ENCODE measurements around the gene NDOR1.
A peak's percentile ranks its signal among the peaks of the same experiment; 100 is the strongest.
"Not testable (repeated sequence)": the region's sequence is repeated elsewhere in the genome, so short reads cannot be mapped to it uniquely, and the experiment has no call there.

NDOR1 gene

GRCh38 chr9:137231372-137232039 is 26.0 kb downstream of the NDOR1 start:
- no peak for DNase-seq (ENCODE audit: low read depth, low spot score)

- no peak for DNase-seq (ENCODE audit: low read depth, low spot score)
Measured at GRCh38 chr9:137232101-137232500, 26.6 kb downstream of the NDOR1 start.

- DNase-seq (ENCODE audit: low read depth, low spot score), result no peak
Measured at GRCh38 chr9:137232510-137232909, 27.0 kb downstream of the NDOR1 start.

DNA sequence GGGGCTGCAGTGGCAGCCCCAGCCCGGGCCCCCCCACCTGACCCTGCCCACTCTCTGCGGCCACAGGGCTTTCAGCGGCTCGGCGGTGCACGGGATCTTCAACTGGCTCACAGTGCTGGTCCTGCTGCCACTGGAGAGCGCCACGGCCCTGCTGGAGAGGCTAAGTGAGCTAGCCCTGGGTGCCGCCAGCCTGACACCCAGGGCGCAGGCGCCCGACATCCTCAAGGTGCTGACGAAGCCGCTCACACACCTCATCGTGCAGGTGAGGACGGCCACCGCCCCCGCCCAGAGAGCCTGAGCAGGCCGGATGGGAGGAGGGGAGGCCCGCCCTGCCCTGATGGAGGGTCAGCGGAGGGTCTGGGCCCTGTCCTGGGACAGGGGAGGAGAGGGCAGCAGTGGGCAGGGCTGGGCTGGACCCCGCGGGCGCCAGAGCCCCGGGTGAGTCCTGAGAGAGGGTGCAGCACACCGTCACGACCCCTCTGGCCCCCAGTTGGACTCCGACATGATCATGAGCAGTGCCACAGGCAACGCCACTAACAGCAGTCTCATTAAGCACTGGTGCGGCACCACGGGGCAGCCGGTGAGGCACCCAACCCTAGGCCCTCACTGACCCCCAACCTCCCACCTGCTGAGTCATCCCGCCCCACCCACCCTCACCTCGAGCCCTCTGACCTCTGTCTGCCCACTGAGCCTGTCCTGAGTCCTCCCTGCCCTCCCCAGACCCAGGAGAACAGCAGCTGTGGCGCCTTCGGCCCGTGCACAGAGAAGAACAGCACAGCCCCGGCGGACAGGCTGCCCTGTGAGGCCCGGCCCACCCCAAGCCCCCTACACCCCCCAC is 27.9 kb downstream of the NDOR1 start:
- DNase-seq (ENCODE audit: low read depth, low spot score), result no peak

GRCh38 chr9:137234055-137234697 is 28.7 kb downstream of the NDOR1 start:
- DNase-seq (ENCODE audit: low read depth, low spot score), result no peak

DNA sequence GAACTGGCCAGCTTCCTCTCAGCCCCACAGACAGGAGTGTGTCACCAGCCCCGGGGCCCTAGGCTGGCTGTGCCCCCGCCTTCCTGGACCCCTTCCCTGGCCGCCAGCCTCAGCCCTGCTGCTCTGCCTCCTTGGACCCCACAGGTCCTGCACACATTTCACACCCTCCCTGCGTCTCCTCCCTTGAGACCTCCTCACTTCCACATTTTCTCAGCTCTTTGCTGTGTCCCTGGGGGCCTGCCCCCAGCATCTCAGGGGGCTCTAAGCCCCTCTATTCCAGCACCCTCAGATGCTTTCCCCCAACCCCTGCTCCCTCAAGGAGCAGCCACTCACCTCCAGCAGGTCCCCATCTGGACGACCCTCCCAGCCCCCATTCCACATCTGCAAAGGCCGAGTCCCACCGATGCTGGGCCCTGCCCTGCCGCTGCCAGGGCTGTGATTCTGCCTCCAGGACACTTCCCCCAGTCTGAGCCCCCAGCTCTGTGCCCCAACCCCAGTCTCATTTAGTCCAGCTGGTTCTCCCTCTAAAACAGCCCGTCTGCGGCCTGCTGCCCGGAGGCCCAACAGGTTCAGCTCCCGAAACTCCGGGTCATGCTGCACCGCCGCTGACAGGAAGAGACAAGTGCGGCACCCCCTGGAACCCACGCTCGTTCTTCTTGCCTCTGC is 29.4 kb downstream of the NDOR1 start:
- no peak for DNase-seq (ENCODE audit: low read depth, low spot score)

DNA sequence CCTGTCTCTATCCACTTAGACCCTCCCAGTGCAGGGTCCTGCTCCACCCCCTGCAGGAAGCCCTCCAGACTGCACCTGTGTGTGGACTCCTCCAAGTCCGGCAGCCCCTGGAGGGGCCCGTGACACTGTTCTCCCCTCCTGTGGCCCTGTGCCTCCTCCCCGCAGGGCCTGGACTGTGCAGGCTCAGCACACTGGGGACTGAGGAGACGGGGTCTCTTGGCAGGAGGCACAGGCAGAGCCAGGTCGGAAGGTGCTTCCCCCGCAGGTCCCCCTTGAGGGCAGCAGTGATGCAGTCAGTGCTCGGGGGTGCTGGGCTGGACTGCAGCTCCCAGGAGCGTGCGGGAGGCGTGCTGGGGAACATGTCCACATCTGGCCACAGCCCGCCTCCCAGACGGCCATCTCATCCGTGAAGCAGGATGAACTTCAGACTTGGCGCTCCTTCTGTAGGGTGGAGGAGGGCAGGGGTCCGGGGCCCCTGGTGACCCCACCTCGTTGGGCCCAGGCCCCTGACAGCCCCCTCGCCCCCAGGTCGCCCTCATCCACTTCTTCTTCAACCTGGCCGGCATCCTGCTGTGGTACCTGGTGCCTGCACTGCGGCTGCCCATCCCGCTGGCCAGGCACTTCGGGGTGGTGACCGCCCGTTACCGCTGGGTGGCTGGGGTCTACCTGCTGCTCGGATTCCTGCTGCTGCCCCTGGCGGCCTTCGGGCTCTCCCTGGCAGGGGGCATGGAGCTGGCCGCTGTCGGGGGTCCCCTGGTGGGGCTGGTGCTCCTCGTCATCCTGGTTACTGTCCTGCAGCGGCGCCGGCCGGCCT is 30.1 kb downstream of the NDOR1 start:
- no peak for DNase-seq (ENCODE audit: low read depth, low spot score)

DNA sequence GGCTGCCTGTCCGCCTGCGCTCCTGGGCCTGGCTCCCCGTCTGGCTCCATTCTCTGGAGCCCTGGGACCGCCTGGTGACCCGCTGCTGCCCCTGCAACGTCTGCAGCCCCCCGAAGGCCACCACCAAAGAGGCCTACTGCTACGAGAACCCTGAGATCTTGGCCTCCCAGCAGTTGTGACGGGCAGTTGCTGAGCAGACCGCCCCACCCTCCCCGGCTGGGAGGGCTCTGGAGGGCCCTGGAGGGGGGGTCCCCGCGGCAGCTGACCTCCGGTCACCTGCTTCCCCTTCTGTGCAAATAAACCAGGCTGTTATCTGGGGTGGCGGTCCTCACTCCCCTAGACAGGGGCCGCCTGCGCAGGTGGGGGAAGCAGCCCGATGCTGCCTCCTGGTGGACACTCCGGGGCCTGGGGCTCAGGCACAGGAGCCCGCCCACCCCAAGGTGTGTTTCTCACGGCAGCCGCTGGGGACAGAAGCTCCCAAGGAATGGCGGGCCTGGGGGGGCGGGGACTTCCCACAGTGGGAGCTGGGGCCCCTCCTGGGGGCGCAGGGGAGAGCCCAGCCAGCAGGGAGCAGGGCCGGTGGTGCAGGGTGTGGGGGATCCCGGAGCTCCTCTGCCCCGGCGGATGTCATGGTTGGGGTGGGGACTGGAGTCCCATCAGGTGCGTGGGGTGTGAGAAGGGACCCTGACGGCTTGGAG is 30.9 kb downstream of the NDOR1 start:
- peak; percentile 91 for DNase-seq (ENCODE audit: low read depth, low spot score)

- DNase-seq (ENCODE audit: low read depth, low spot score), result no peak
Measured at GRCh38 chr9:137236936-137237421, 31.5 kb downstream of the NDOR1 start.

GRCh38 chr9:137237759-137238726 is 32.5 kb downstream of the NDOR1 start:
- DNase-seq (ENCODE audit: low read depth, low spot score), result no peak

DNA sequence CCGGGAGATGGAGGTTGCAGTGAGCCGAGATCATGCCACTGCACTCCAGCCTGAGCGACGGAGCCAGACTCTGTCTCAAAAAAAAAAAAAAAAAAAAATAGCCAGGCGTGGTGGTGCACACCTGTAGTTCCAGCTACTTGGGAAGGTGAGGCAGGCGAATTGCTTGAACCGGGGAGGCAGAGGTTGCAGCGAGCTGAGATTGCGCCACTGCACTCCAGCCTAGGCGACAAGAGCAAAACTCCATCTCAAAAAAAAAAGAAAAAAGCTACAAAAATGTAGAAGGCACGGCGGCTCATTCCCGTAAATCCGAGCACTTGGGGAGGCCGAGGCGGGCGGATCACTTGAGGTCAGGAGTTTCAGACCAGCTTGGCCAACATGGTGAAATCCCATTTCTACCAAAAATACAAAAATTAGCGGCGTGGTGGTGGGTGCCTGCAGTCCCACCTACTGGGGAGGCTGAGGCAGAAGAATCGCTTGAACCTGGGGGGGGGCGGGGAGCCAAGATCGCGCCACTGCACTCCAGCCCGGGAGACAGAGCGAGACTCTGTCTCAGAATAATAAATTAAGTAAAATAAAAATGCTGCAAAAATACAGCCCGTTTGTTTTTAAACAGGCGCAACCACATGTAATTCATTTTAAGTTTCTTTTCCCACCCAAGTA is 34.2 kb downstream of the NDOR1 start:
- not testable (repeated sequence) for DNase-seq (ENCODE audit: low read depth, low spot score)

DNA sequence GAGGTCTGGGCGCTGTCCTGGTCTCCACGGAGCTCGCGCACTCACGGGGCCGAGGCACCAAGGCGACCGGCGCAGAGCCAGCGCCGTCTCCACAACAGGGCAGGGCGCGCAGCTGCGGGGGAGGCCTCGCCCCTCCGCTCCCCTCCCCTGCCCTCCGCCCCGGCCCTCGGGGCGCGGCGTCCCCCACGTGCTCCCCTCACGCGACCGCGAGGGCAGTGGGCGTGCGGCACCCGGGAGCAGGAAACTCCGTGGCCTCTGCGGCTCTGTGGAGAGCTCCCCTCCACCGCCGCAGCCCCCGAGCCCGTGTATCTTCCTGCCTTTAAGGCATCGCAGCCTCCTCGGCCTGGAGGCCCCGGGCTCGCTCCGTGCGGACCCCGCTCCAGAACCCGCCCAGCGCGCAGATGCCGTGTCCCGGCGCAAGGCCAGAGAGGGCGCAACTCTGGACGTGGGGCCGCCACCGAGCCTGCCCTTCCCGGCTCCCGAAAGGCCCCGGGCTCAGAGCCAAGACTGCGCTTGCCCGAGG is 34.9 kb downstream of the NDOR1 start:
- peak; percentile 46 for DNase-seq (ENCODE audit: low read depth, low spot score)

DNA sequence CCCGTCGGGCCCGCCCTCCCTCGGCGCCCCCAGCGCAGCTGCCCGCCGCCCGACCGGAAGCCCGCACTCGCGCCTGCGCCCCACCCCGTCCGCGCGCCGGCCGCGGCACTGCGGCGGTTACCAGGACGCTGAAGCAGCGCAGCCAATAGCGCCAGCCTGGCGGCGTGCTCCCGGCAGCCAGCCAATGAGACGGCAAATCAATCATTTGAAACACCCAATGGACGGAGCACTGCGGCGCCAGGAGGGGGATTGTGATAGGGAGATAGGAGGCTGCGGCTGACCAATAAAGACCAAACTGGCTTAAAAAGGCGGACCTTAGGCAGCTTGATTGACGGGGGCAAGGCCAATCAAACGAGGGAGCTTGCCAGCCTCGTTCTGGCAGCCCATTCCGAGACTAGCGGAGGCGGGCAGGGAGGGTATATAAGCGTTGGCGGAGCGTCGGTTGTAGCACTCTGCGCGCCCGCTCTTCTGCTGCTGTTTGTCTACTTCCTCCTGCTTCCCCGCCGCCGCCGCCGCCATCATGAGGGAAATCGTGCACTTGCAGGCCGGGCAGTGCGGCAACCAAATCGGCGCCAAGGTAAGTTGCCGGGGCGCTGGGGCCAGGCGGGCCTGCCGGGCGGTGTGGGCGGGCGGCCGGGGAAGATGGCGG is 35.5 kb downstream of the NDOR1 start, which contains the start of gene TUBB4B:
TSS of gene TUBB4B (plus strand) at position 447 of the 649 bp plus-strand sequence. CDS start at position 521, 74 bp downstream.
- peak; percentile 90 for DNase-seq (ENCODE audit: low read depth, low spot score)

DNA sequence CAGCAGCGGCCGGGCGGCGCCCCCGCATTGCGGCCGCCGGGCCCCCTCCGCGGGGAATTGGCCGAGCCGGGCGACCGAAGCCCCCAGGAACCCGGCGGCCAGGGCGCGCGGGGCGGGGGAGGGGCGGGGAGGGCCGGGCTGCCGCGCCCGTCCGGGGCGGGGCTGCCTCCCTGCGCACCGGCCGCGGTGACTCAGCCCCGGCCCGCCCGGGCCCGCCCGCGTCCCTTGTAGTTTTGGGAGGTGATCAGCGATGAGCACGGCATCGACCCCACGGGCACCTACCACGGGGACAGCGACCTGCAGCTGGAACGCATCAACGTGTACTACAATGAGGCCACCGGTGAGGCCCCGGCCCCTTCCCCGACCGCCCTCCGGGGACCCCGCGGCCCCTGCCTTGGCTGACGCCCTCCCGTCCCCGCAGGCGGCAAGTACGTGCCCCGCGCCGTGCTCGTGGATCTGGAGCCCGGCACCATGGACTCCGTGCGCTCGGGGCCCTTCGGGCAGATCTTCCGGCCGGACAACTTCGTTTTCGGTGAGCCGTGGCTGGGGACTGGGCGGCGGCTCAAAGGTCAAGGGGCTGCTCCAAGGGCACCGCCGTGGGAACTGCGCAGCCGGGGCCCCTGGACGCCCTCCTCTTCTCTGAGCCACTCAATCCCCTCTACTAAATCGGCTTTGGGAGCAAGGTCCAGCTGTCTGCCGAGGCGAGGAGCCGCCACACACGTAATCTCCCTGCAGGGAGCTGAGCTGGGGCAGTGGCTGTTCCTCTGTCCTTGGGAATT is 36.2 kb downstream of the NDOR1 start:
- peak; percentile 42 for DNase-seq (ENCODE audit: low read depth, low spot score)

- DNase-seq (ENCODE audit: low read depth, low spot score), result no peak
Measured at GRCh38 chr9:137242269-137243203, 37.0 kb downstream of the NDOR1 start.

GRCh38 chr9:137243266-137243625 is 37.7 kb downstream of the NDOR1 start:
- DNase-seq (ENCODE audit: low read depth, low spot score), result not testable (repeated sequence)

Data from activated naive CD8-positive, alpha-beta T cell treated with anti-CD3 and anti-CD28 coated beads, Interleukin-2, amount 50 U/mL, for 16 hours (primary cell).